GM12878 (cell line): ENCODE data around the gene FANCC. TPM values are rescaled to one million over a fixed set of nuclear protein-coding genes. Genes with fewer than 3 reads are reported as not detected.

Experiments
- ATAC-seq: fragments of 200-7000 bp; cut with Tn5 transposase; 3 replicates; pipeline ENCODE4 v1.9.1; 2020; ENCODE audit warnings: mild to moderate bottlenecking, moderate library complexity
- BruUV-seq: library from RNA; stranded (reverse); fragments of 400-500 nt; replicated peaks from 2 replicates; lab custom pipeline; 2021; lab: Mats Ljungman, UMichigan
- CTCF ChIA-PET: fragments of 300-600 bp; sonication (Branson Sonifier 250); formaldehyde crosslinking; extraction: SDS; loops from one replicate; lab custom pipeline; 2021; ENCODE audit warnings: inconsistent platforms; lab: Yijun Ruan, JAX
- POLR2A ChIA-PET: fragments of 350-600 bp; formaldehyde crosslinking; extraction: SDS; loops from one replicate; lab custom pipeline; 2021; ENCODE audit warnings: inconsistent platforms; lab: Charles Lee
- RAD21 ChIA-PET: fragments of 300-600 bp; sonication (Branson Sonifier 250); formaldehyde crosslinking; loops from one replicate; lab custom pipeline; 2023; ENCODE audit warnings: antibody characterized with exemption; ENCODE audit not compliant: unreplicated experiment; lab: Charles Lee
- SMC1A ChIA-PET: fragments of 300-600 bp; sonication (Branson Sonifier 250); formaldehyde crosslinking; loops from one replicate; lab custom pipeline; 2023; ENCODE audit not compliant: unreplicated experiment, uncharacterized antibody; lab: Charles Lee
- DNase-seq: peaks from one replicate; pipeline ENCODE4 v3.0.0-alpha.2; 2011; ENCODE audit warnings: low read depth, low spot score
- FAIRE-seq: peaks from 3 replicates; lab custom pipeline; 2011; peaks lifted over from hg19 to GRCh38; lab: Jason Lieb, UNC
- H2AFZ ChIP-seq: 2 replicates; pipeline ENCODE4 v1.6.0; 2011; ENCODE audit warnings: low read depth, low read length, control low read depth; ENCODE audit not compliant: control insufficient read depth
- H3K27ac ChIP-seq: 2 replicates; pipeline ENCODE4 v1.5.1; 2011; ENCODE audit warnings: control low read depth; ENCODE audit not compliant: control insufficient read depth, insufficient read depth
- H3K27me3 ChIP-seq, 2 experiments: replicated peaks in 1 of 2; 2 replicates each; pipeline versions ENCODE4 v1.6.0 to v1.6.1; 2011; ENCODE audit warnings: low read length in 1 of 2; ENCODE audit not compliant: control insufficient read depth in 2 of 2, insufficient read depth in 2 of 2
- H3K36me3 ChIP-seq, 2 experiments: 2 replicates each; pipeline ENCODE4 v1.5.1; 2011; ENCODE audit warnings: low read length in 1 of 2; ENCODE audit not compliant: control insufficient read depth in 2 of 2, insufficient read depth in 2 of 2
- H3K4me1 ChIP-seq: 2 replicates; pipeline ENCODE4 v1.6.1; 2011; ENCODE audit warnings: mild to moderate bottlenecking, low read length, moderate library complexity, mixed read lengths; ENCODE audit not compliant: control insufficient read depth, insufficient read depth
- H3K4me2 ChIP-seq: 2 replicates; pipeline ENCODE4 v1.6.0; 2011; ENCODE audit warnings: control low read depth; ENCODE audit not compliant: control insufficient read depth, insufficient read depth
- H3K4me3 ChIP-seq: fragments of 200-600 bp; sonication (generic); 2 replicates; pipeline ENCODE4 v1.5.1; 2016
- H3K79me2 ChIP-seq: 2 replicates; pipeline ENCODE4 v1.6.0; 2011; ENCODE audit warnings: low read length; ENCODE audit not compliant: control insufficient read depth, insufficient read depth
- H3K9ac ChIP-seq: 2 replicates; pipeline ENCODE4 v1.8.0; 2011; ENCODE audit warnings: low read length, control low read depth, mixed read lengths; ENCODE audit not compliant: control insufficient read depth, insufficient read depth
- H3K9me3 ChIP-seq: replicated peaks from 3 replicates; pipeline ENCODE4 v1.5.1; 2011; ENCODE audit warnings: mild to moderate bottlenecking, low read length; ENCODE audit not compliant: control insufficient read depth, insufficient read depth
- H4K20me1 ChIP-seq: 2 replicates; pipeline ENCODE4 v1.6.0; 2011; ENCODE audit not compliant: control insufficient read depth, insufficient read depth
- CHD2 ChIP-seq: IDR thresholded peaks from 2 replicates; pipeline ENCODE4 v1.6.1; 2011; ENCODE audit warnings: low read depth, low read length, improper control_type of control experiment, borderline replicate concordance
- FOS ChIP-seq: IDR thresholded peaks from 3 replicates; pipeline ENCODE4 v1.6.1; 2011; ENCODE audit warnings: borderline replicate concordance; ENCODE audit not compliant: insufficient read length; ENCODE audit errors: extremely low read depth
- FOXK2 ChIP-seq: fragments of 450-650 bp; IDR thresholded peaks from 2 replicates; pipeline ENCODE4 v1.6.1; 2017; ENCODE audit warnings: mild to moderate bottlenecking, moderate library complexity
- GABPA ChIP-seq: IDR thresholded peaks from 2 replicates; pipeline ENCODE4 v1.6.1; 2014; ENCODE audit warnings: antibody characterized with exemption, low read depth, mild to moderate bottlenecking, inconsistent platforms
- IKZF2 ChIP-seq, 2 experiments: fragments of 450-650 bp; IDR thresholded peaks; 2 replicates each; pipeline ENCODE4 v1.6.1; 2017; ENCODE audit warnings: mild to moderate bottlenecking in 2 of 2, moderate library complexity in 2 of 2
- IRF5 ChIP-seq: fragments of 450-650 bp; IDR thresholded peaks from 2 replicates; pipeline ENCODE4 v1.6.1; 2017; ENCODE audit warnings: borderline replicate concordance
- JUNB ChIP-seq: IDR thresholded peaks from 2 replicates; pipeline ENCODE4 v1.6.1; 2016; ENCODE audit warnings: antibody characterized with exemption, mild to moderate bottlenecking
- KLF5 ChIP-seq: fragments of 450-650 bp; IDR thresholded peaks from 2 replicates; pipeline ENCODE4 v1.6.1; 2014; ENCODE audit warnings: mild to moderate bottlenecking; ENCODE audit not compliant: partially characterized antibody
- NFYB ChIP-seq: IDR thresholded peaks from 2 replicates; pipeline ENCODE4 v1.6.1; 2011; ENCODE audit warnings: low read depth, mild to moderate bottlenecking, low read length, improper control_type of control experiment, moderate library complexity; ENCODE audit not compliant: insufficient read depth
- NR2C2 ChIP-seq: IDR thresholded peaks from 2 replicates; pipeline ENCODE4 v1.6.1; 2011; ENCODE audit warnings: borderline replicate concordance, low read depth; ENCODE audit not compliant: control insufficient read depth, insufficient read length
- POLR2AphosphoS5 ChIP-seq: IDR thresholded peaks from 2 replicates; pipeline ENCODE4 v1.6.1; 2011; ENCODE audit warnings: mild to moderate bottlenecking, low read length, inconsistent platforms
- SMAD1 ChIP-seq: fragments of 450-650 bp; IDR thresholded peaks from 2 replicates; pipeline ENCODE4 v1.6.1; 2018; ENCODE audit warnings: mild to moderate bottlenecking, low read depth; ENCODE audit not compliant: partially characterized antibody
- SMAD5 ChIP-seq: IDR thresholded peaks from 2 replicates; pipeline ENCODE4 v1.6.1; 2016; ENCODE audit warnings: antibody characterized with exemption, low read depth
- SRF ChIP-seq, 2 experiments: IDR thresholded peaks; 2 replicates each; pipeline ENCODE4 v1.6.1; 2011; ENCODE audit warnings: low read depth in 2 of 2, low read length in 2 of 2, mild to moderate bottlenecking in 1 of 2, moderate library complexity in 1 of 2
- TARDBP ChIP-seq: IDR thresholded peaks from 2 replicates; pipeline ENCODE4 v1.6.1; 2016; ENCODE audit warnings: borderline replicate concordance
- YY1 ChIP-seq: IDR thresholded peaks from 2 replicates; pipeline ENCODE4 v1.6.1; 2011; ENCODE audit warnings: low read depth, mild to moderate bottlenecking, low read length
- ZNF384 ChIP-seq: IDR thresholded peaks from 2 replicates; pipeline ENCODE4 v1.6.1; 2012; ENCODE audit warnings: low read depth, mild to moderate bottlenecking, low read length, improper control_type of control experiment, borderline replicate concordance
- WGBS: methylation state at CpG from one replicate; pipeline ENCODE4 v1.1.6; 2016; ENCODE audit warnings: low lambda C conversion rate; ENCODE audit not compliant: insufficient replicate concordance, insufficient coverage; ENCODE audit errors: missing lambda C conversion rate; 5-methylcytosine and 5-hydroxymethylcytosine counted together
- in situ Hi-C: fragments of 300-500 bp; cut with MboI; formaldehyde crosslinking; loops from 9 replicates; pipeline ENCODE4 v1.14.3; 2018; ENCODE audit warnings: mixed read lengths
- intact Hi-C: fragments of 100-400 bp; cut with micrococcal nuclease; formaldehyde crosslinking; loops from one replicate; pipeline ENCODE4 v1.14.2; 2022; ENCODE audit not compliant: unreplicated experiment
- polyA plus RNA-seq, 11 experiments: library from polyadenylated mRNA; depleted of rRNA in 4 of 11; unstranded in 6 of 11; stranded (reverse) in 5 of 11; fragments of >200 nt; fragmentation: Nextera tagmentation in 4 of 11; fragmentation: Illumina TruSeq in 1 of 11; extraction: Ambion mirVana in 4 of 11; extraction: Trizol in 1 of 11; gene quantifications; 1 replicate in 1 of 11; 2 replicates in 10 of 11; pipeline versions ENCODE4 v1.2.1 to v1.2.3, GENCODE V29; 2011 to 2016; ENCODE audit warnings: inconsistent platforms in 2 of 11, missing spikeins in 2 of 11, low read depth in 1 of 11
- total RNA-seq, 4 experiments: library from RNA; depleted of rRNA in 3 of 4; stranded (reverse); fragments of >200 nt in 3 of 4; fragmentation: Illumina TruSeq in 1 of 4; extraction: Trizol in 1 of 4; gene quantifications; 2 replicates each; pipeline versions ENCODE4 v1.2.1 to v1.2.3, GENCODE V29; 2013 to 2021
- TF ChIP-seq, protein P1 (sequence below): fragments of 450-650 bp; formaldehyde crosslinking; IDR thresholded peaks from 2 replicates; pipeline ENCODE4 v1.4.0; 2020; ENCODE audit warnings: mild to moderate bottlenecking, moderate library complexity
- TF ChIP-seq, protein P2 (sequence below): fragments of 450-650 bp; conservative IDR thresholded peaks from 2 replicates; pipeline ENCODE4 v1.6.1; 2017; ENCODE audit warnings: mild to moderate bottlenecking, moderate library complexity

The FANCC gene
- total and polyA plus RNA-seq, 10 of the 15 experiments (the other 5 are each of a cell fraction or from before 2014, with no cell fraction given) = 1.2 to 16.8 (median 10.5) TPM

DNA sequence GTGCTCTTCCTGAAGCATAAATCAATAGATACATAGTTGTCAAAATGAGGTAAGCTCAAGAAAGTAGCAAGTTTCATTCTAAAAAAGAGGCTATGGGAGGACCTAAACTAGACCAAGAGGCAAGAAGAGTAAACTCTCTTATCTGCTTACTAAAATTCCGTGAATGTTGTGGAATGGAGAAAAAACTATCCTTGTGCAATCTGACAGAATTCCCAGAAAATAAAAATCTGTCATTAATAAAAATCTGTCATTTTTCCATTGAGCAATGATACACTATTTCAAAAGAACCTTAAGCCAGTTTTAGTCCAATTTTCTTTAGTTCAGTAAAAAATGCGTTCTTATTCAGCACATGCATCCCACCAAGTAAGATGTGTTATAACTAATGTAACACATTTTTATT is 15.9 kb upstream of the FANCC start (continued):
- TF ChIP-seq GABPA = no peak
- TF ChIP-seq TARDBP = no peak
- no peak for TF ChIP-seq FOS
- TF ChIP-seq IKZF2 (IDR thresholded peaks at IDR 0.05) = no peak
- no peak for TF ChIP-seq CHD2
- TF ChIP-seq NR2C2 = no peak
- no peak for TF ChIP-seq SMAD5
- no peak for TF ChIP-seq JUNB
- no peak for TF ChIP-seq IRF5
- no peak for TF ChIP-seq POLR2AphosphoS5
- no peak for TF ChIP-seq YY1
- no peak for TF ChIP-seq SRF (IDR thresholded peaks at IDR 0.05; ENCODE audit: low read depth in 2 of 2, low read length in 2 of 2)
- TF ChIP-seq, all 136 proteins: peak for 0

GRCh38 chr9:95332860-95333259 is 15.4 kb upstream of the FANCC start:
- ChIA-PET RAD21 (no interaction called here), CTCF (interaction anchor here (1.3 kb wide), 1 partner anchor 12 kb away, joined by 3 read pairs; no protein-coding TSS in a partner anchor), POLR2A (no interaction called here), SMC1A (no interaction called here)
- H3K79me2 ChIP-seq = no peaks in the 10 kb centered on the region
- no peak for ATAC-seq
- no peak overlapping the region for H3K4me3 ChIP-seq
- 18% methylated on average over 2 of the region's 2 CpGs for WGBS
- no peak overlapping the region for H3K4me2 ChIP-seq
- BruUV-seq = no TSS peak
- no peaks in the 10 kb centered on the region for H3K36me3 ChIP-seq
- intact Hi-C loops (no loop called here), in situ Hi-C loops (no loop called here)
- peaks cover 5% of the 10 kb centered on the region; the same call in 2 of the 3 replicates for H3K9me3 ChIP-seq
- no peaks in the 10 kb centered on the region for H3K4me1 ChIP-seq
- H2AFZ ChIP-seq = no peak overlapping the region
- no peak for FAIRE-seq
- no peak for DNase-seq
- H4K20me1 ChIP-seq = no peaks in the 10 kb centered on the region
- H3K27ac ChIP-seq = no peak overlapping the region
- no peak overlapping the region for H3K9ac ChIP-seq
- H3K27me3 ChIP-seq = no peaks in the 10 kb centered on the region
- TF ChIP-seq ZNF384 (no peak), FOXK2 (no peak), NFYB (no peak), SMAD1 (no peak), KLF5 (no peak)
- TF ChIP-seq, protein P1, sequence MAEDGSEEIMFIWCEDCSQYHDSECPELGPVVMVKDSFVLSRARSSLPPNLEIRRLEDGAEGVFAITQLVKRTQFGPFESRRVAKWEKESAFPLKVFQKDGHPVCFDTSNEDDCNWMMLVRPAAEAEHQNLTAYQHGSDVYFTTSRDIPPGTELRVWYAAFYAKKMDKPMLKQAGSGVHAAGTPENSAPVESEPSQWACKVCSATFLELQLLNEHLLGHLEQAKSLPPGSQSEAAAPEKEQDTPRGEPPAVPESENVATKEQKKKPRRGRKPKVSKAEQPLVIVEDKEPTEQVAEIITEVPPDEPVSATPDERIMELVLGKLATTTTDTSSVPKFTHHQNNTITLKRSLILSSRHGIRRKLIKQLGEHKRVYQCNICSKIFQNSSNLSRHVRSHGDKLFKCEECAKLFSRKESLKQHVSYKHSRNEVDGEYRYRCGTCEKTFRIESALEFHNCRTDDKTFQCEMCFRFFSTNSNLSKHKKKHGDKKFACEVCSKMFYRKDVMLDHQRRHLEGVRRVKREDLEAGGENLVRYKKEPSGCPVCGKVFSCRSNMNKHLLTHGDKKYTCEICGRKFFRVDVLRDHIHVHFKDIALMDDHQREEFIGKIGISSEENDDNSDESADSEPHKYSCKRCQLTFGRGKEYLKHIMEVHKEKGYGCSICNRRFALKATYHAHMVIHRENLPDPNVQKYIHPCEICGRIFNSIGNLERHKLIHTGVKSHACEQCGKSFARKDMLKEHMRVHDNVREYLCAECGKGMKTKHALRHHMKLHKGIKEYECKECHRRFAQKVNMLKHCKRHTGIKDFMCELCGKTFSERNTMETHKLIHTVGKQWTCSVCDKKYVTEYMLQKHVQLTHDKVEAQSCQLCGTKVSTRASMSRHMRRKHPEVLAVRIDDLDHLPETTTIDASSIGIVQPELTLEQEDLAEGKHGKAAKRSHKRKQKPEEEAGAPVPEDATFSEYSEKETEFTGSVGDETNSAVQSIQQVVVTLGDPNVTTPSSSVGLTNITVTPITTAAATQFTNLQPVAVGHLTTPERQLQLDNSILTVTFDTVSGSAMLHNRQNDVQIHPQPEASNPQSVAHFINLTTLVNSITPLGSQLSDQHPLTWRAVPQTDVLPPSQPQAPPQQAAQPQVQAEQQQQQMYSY (CRISPR knock-in tag) = no peak
- TF ChIP-seq, protein P2, sequence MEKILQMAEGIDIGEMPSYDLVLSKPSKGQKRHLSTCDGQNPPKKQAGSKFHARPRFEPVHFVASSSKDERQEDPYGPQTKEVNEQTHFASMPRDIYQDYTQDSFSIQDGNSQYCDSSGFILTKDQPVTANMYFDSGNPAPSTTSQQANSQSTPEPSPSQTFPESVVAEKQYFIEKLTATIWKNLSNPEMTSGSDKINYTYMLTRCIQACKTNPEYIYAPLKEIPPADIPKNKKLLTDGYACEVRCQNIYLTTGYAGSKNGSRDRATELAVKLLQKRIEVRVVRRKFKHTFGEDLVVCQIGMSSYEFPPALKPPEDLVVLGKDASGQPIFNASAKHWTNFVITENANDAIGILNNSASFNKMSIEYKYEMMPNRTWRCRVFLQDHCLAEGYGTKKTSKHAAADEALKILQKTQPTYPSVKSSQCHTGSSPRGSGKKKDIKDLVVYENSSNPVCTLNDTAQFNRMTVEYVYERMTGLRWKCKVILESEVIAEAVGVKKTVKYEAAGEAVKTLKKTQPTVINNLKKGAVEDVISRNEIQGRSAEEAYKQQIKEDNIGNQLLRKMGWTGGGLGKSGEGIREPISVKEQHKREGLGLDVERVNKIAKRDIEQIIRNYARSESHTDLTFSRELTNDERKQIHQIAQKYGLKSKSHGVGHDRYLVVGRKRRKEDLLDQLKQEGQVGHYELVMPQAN = no peak
